HG03378 (cell line): Measurements from ENCODE around the gene MIXL1.

Experiments used
- ATAC-seq: cut with Tn5 transposase; IDR thresholded peaks from one replicate; pipeline ENCODE4 v1.9.1; 2021; ENCODE audit warnings: mild to moderate bottlenecking, moderate library complexity; ENCODE audit not compliant: unreplicated experiment

Gene MIXL1

DNA sequence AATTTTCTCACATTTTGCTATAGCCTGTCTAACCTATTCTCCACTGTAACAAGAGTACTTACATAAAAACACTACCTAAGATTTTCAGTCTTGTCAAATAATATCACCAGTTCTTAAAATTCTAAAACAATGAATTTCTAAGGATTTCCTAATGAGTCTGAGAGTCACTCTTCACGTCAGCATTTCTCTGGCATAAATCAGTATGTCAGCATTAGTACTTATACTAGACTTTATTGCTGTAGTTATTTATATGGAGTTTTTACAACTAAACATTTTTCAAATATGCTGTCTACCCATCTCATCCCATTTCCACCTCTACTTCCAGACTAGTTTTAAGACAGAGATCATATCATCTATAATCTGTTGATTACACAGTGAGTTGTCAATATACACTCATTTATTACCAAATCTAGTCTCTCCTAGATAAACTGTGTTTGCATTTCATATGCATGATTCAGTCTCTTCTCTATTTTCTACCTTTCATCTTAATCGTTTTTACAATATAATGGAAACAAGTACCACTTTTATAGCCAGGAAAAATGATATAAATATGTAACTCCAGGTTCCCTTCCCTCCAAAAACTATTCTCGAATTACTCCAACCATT, 52.7 kb downstream of the MIXL1 start:
- ATAC-seq = no peak
